DMS53 (cell line): ENCODE results near the gene ARHGEF28.

ENCODE experiments used
- DNase-seq: peaks from one replicate; lab custom pipeline; 2025; lab: John Stamatoyannopoulos, UW

The ARHGEF28 gene

GRCh38 chr5:73625944-73626811, at the start of gene ARHGEF28:
Gene ARHGEF28 (plus strand): TSS chr5:73626196. CDS start chr5:73684852, 58,656 bp downstream.
- DNase-seq, result peak; percentile 92

- DNase-seq, result no peak
These were observed 43.5 kb upstream of the ARHGEF28 start for GRCh38 chr5:73582285-73583145.

- no peak for DNase-seq
These were observed 38.1 kb upstream of the ARHGEF28 start for GRCh38 chr5:73587923-73588322.

GRCh38 chr5:73591102-73591695, 34.8 kb upstream of the ARHGEF28 start:
- DNase-seq, result peak; percentile 82

GRCh38 chr5:73591698-73592501, 34.1 kb upstream of the ARHGEF28 start:
- DNase-seq, result no peak

GRCh38 chr5:73592551-73592950, 33.4 kb upstream of the ARHGEF28 start:
- no peak for DNase-seq

- DNase-seq, result peak; percentile 78
These were observed 29.2 kb upstream of the ARHGEF28 start for GRCh38 chr5:73596705-73597328.

- DNase-seq, result no peak
These were observed 26.6 kb upstream of the ARHGEF28 start for GRCh38 chr5:73599380-73599779.

- DNase-seq, result no peak
These were observed 22.0 kb upstream of the ARHGEF28 start for GRCh38 chr5:73603998-73604397.

GRCh38 chr5:73605223-73606087, 20.5 kb upstream of the ARHGEF28 start:
- DNase-seq, result peak; percentile 71

- DNase-seq, result no peak
These were observed 19.7 kb upstream of the ARHGEF28 start for GRCh38 chr5:73606206-73606753.

GRCh38 chr5:73607228-73607627, 18.8 kb upstream of the ARHGEF28 start:
- no peak for DNase-seq

GRCh38 chr5:73612799-73613198, 13.2 kb upstream of the ARHGEF28 start:
- peak; percentile 17 for DNase-seq

GRCh38 chr5:73615085-73615484, 10.9 kb upstream of the ARHGEF28 start:
- peak; percentile 13 for DNase-seq

- no peak for DNase-seq
These were observed 10.0 kb upstream of the ARHGEF28 start for GRCh38 chr5:73615947-73616346.

- DNase-seq, result no peak
These were observed 8.3 kb upstream of the ARHGEF28 start for GRCh38 chr5:73617510-73618279.

GRCh38 chr5:73619606-73620333, 6.2 kb upstream of the ARHGEF28 start:
- peak; percentile 26 for DNase-seq

- no peak for DNase-seq
These were observed 5.7 kb upstream of the ARHGEF28 start for GRCh38 chr5:73620334-73620687.
